ENCODE measurements around the gene RANBP17. TPM values are rescaled to one million over a fixed set of nuclear protein-coding genes. Genes with fewer than 3 reads are reported as not detected.
"Not testable (repeated sequence)": the region's sequence is repeated elsewhere in the genome, so short reads cannot be mapped to it uniquely, and the experiment has no call there.

Gene RANBP17
- polyA plus RNA-seq, 1 of the 3 experiments (the other 2 are of a cell fraction) = 6.0 TPM

GRCh38 chr5:171175746-171176145 is 313.9 kb downstream of the RANBP17 start:
- DNase-seq = no peak
- Histone ChIP-seq H3K9ac (no peak overlapping the region), H4K20me1 (ENCODE audit: insufficient read depth) (no peaks in the 10 kb centered on the region), H2AFZ (ENCODE audit: low read depth) (no peak overlapping the region), H3K4me1 (ENCODE audit: control insufficient read depth in 1 of 2, insufficient read depth in 2 of 2, low read depth in 1 of 2, low read length in 1 of 2) (no peaks in the 10 kb centered on the region; a peak in 1 of 4 replicates), H3K4me3 (ENCODE audit: low read depth in 2 of 2, low read length in 1 of 2) (no peak overlapping the region), H3K79me2 (ENCODE audit: insufficient read depth) (no peaks in the 10 kb centered on the region), H3K4me2 (no peak overlapping the region), H3K27me3 (ENCODE audit: insufficient read depth) (no peaks in the 10 kb centered on the region), H3K9me3 (no peaks in the 10 kb centered on the region), H3F3A (replicated peaks; ENCODE audit: insufficient read depth) (no peaks in the 10 kb centered on the region), H3K9me2 (no peaks in the 10 kb centered on the region), H3K36me3 (replicated peaks in 1 of 2; ENCODE audit: control insufficient read depth in 1 of 2, insufficient read depth in 2 of 2, low read length in 1 of 2) (peaks cover 0 to 6% of the 10 kb centered on the region in 2 experiments), H3K27ac (ENCODE audit: low read depth in 2 of 2, low read length in 1 of 2) (no peak overlapping the region)
- ChIA-PET POLR2A (no interaction called here), CTCF (interaction anchor here (0.5 to 2.9 kb wide), 4 partner anchors 13 to 82 kb away, joined by 3 to 13 read pairs (median 4); no protein-coding TSS in a partner anchor)
- no peak for TF ChIP-seq GABPA (IDR thresholded peaks at IDR 0.05; ENCODE audit: low read depth)
- no peak for TF ChIP-seq USF2 (IDR thresholded peaks at IDR 0.05; ENCODE audit: borderline replicate concordance, low read depth, low read length)
- no peak for TF ChIP-seq RXRA (IDR thresholded peaks at IDR 0.05; ENCODE audit: borderline replicate concordance, low read depth)
- TF ChIP-seq GATA2 (CRISPR knock-in tag; IDR thresholded peaks at IDR 0.05) = no peak
- no peak for TF ChIP-seq FOXJ3 (CRISPR knock-in tag; IDR thresholded peaks at IDR 0.05)
- TF ChIP-seq TAF1 (IDR thresholded peaks at IDR 0.05; ENCODE audit: borderline replicate concordance, low read depth, low read length) = no peak
- no peak for TF ChIP-seq EZH2phosphoT487 (IDR thresholded peaks at IDR 0.05; ENCODE audit: borderline replicate concordance, low read depth)
- 90% methylated on average over 3 of the region's 3 CpGs for WGBS (ENCODE audit: low lambda C conversion rate)

- H4K20me1 ChIP-seq (ENCODE audit: insufficient read depth); H3K4me1 ChIP-seq (ENCODE audit: control insufficient read depth in 1 of 2, insufficient read depth in 2 of 2, low read depth in 1 of 2, low read length in 1 of 2); H3K9me3 ChIP-seq; H3K36me3 ChIP-seq (replicated peaks in 1 of 2; ENCODE audit: control insufficient read depth in 1 of 2, insufficient read depth in 2 of 2, low read length in 1 of 2); H2AFZ ChIP-seq (ENCODE audit: low read depth); H3K27me3 ChIP-seq (ENCODE audit: insufficient read depth); H3K9ac ChIP-seq; H3K79me2 ChIP-seq (ENCODE audit: insufficient read depth); H3F3A ChIP-seq (replicated peaks; ENCODE audit: insufficient read depth); CTCF ChIA-PET; H3K9me2 ChIP-seq; POLR2A ChIA-PET; H3K4me2 ChIP-seq; H3K4me3 ChIP-seq (ENCODE audit: low read depth in 2 of 2, low read length in 1 of 2); DNase-seq; H3K27ac ChIP-seq (ENCODE audit: low read depth in 2 of 2, low read length in 1 of 2): not testable (repeated sequence)
- 92% methylated on average over 5 of the region's 5 CpGs for WGBS (ENCODE audit: low lambda C conversion rate)
Measured at GRCh38 chr5:171178190-171178589, 316.4 kb downstream of the RANBP17 start.

DNA sequence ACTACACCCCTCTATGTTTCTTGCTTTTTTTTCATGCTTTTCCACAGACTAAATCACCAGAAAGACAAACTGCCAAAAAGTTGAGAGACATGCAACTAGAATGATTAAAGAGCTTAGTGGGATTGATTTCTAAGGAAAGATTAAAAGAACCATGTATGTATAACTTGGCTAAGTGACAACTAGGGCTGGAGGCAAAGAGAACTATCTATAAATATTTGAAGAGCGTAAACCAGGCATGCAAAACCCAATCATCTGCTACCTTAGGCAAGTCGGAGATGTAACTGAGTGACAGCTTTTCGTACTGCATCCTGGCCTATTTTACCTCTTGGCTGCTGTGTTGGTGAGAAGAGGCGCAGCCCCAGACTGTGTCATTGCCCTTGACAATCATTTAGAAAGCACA is 326.2 kb downstream of the RANBP17 start:
- H3K27ac ChIP-seq (ENCODE audit: low read depth in 2 of 2, low read length in 1 of 2) = no peak overlapping the region; a peak in 1 of 4 replicates
- WGBS (ENCODE audit: low lambda C conversion rate) = 86% methylated on average over 4 of the region's 4 CpGs

More for the DNA sequence above, 326.2 kb downstream of the RANBP17 start:
- H3F3A ChIP-seq (replicated peaks; ENCODE audit: insufficient read depth) = no peaks in the 10 kb centered on the region
- peaks cover 0 to 6% of the 10 kb centered on the region in 2 experiments; a peak in 2 of 4 replicates for H3K4me1 ChIP-seq (ENCODE audit: control insufficient read depth in 1 of 2, insufficient read depth in 2 of 2, low read depth in 1 of 2, low read length in 1 of 2)
- no peaks in the 10 kb centered on the region for H4K20me1 ChIP-seq (ENCODE audit: insufficient read depth)
- H3K4me2 ChIP-seq = no peak overlapping the region
- no peaks in the 10 kb centered on the region for H3K27me3 ChIP-seq (ENCODE audit: insufficient read depth)
- POLR2A ChIA-PET = no interaction called here
- TF ChIP-seq, protein P1, sequence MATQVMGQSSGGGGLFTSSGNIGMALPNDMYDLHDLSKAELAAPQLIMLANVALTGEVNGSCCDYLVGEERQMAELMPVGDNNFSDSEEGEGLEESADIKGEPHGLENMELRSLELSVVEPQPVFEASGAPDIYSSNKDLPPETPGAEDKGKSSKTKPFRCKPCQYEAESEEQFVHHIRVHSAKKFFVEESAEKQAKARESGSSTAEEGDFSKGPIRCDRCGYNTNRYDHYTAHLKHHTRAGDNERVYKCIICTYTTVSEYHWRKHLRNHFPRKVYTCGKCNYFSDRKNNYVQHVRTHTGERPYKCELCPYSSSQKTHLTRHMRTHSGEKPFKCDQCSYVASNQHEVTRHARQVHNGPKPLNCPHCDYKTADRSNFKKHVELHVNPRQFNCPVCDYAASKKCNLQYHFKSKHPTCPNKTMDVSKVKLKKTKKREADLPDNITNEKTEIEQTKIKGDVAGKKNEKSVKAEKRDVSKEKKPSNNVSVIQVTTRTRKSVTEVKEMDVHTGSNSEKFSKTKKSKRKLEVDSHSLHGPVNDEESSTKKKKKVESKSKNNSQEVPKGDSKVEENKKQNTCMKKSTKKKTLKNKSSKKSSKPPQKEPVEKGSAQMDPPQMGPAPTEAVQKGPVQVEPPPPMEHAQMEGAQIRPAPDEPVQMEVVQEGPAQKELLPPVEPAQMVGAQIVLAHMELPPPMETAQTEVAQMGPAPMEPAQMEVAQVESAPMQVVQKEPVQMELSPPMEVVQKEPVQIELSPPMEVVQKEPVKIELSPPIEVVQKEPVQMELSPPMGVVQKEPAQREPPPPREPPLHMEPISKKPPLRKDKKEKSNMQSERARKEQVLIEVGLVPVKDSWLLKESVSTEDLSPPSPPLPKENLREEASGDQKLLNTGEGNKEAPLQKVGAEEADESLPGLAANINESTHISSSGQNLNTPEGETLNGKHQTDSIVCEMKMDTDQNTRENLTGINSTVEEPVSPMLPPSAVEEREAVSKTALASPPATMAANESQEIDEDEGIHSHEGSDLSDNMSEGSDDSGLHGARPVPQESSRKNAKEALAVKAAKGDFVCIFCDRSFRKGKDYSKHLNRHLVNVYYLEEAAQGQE (IDR thresholded peaks at IDR 0.05; ENCODE audit: low read depth, low read length) = no peak
- TF ChIP-seq EP300 (IDR thresholded peaks at IDR 0.05; ENCODE audit: borderline replicate concordance in 1 of 2, low read depth in 1 of 2, low read length in 1 of 2) (no peak), RCOR1 (IDR thresholded peaks at IDR 0.05; ENCODE audit: low read length) (no peak), EZH2phosphoT487 (IDR thresholded peaks at IDR 0.05; ENCODE audit: borderline replicate concordance, low read depth) (no peak), MXI1 (IDR thresholded peaks at IDR 0.05; ENCODE audit: low read depth, low read length) (no peak), RAD21 (IDR thresholded peaks at IDR 0.05; ENCODE audit: low read length) (no peak), POLR2AphosphoS5 (IDR thresholded peaks at IDR 0.05; ENCODE audit: low read depth, low read length) (no peak), SMC3 (IDR thresholded peaks at IDR 0.05; ENCODE audit: low read depth, low read length) (no peak), GABPA (IDR thresholded peaks at IDR 0.05; ENCODE audit: low read depth) (no peak), YY1 (IDR thresholded peaks at IDR 0.05; ENCODE audit: low read depth) (no peak), TCF12 (IDR thresholded peaks at IDR 0.05) (no peak)
- CTCF ChIA-PET = interaction anchor here (0.8 to 1.2 kb wide), 4 partner anchors 11 to 19 kb away, joined by 3 to 4 read pairs (median 3); no protein-coding TSS in a partner anchor
- H2AFZ ChIP-seq (ENCODE audit: low read depth) = no peak overlapping the region
- no peak overlapping the region for H3K9ac ChIP-seq
- no peak for DNase-seq
- no peaks in the 10 kb centered on the region for H3K79me2 ChIP-seq (ENCODE audit: insufficient read depth)
- no peak overlapping the region for H3K4me3 ChIP-seq (ENCODE audit: low read depth in 2 of 2, low read length in 1 of 2)
- H3K9me2 ChIP-seq = no peaks in the 10 kb centered on the region
- H3K9me3 ChIP-seq = no peaks in the 10 kb centered on the region
- peaks cover 0 to 12% of the 10 kb centered on the region in 2 experiments for H3K36me3 ChIP-seq (replicated peaks in 1 of 2; ENCODE audit: control insufficient read depth in 1 of 2, insufficient read depth in 2 of 2, low read length in 1 of 2)

Data from SK-N-SH (cell line).